SK-N-MC (cell line): ENCODE data around the gene IQUB.

Source experiments
- EZH2 ChIP-seq: fragments of 200-600 bp; sonication (generic); IDR thresholded peaks from one replicate; pipeline ENCODE4 v1.6.1; 2017; ENCODE audit warnings: antibody characterized with exemption
- POLR2AphosphoS5 ChIP-seq: IDR thresholded peaks from 2 replicates; pipeline ENCODE4 v1.6.1; 2012; ENCODE audit warnings: mild to moderate bottlenecking, low read depth, low read length, borderline replicate concordance

GRCh38 chr7:123533929-123534382 lies 439 bp downstream of the IQUB start:
- TF ChIP-seq EZH2 (no peak), POLR2AphosphoS5 (no peak)
